ENCODE results near the gene GP9. TPM values are rescaled to one million over a fixed set of nuclear protein-coding genes. Genes with fewer than 3 reads are reported as not detected.

Gene GP9
- total and polyA plus RNA-seq, 9 of the 15 experiments (the other 6 are each of a cell fraction or from before 2014, with no cell fraction given): not detected

- FAIRE-seq (no peak), ATAC-seq (no peak), DNase-seq (ENCODE audit: extremely low read depth in 1 of 4, low spot score in 3 of 4) (no peak)
- in situ Hi-C loops (cut with MboI): loop anchor here (10.0 kb wide), 1 partner anchor 107 kb away; no protein-coding TSS in a partner anchor
- Histone ChIP-seq H3K27ac (ENCODE audit: extremely low read depth, low read depth, low read length) (peak overlapping the region; percentile 22; the same call in 1 of the 3 replicates), H3K4me1 (replicated peaks in 1 of 2; ENCODE audit: control insufficient read depth in 2 of 2, insufficient read depth in 2 of 2, low read length in 2 of 2) (peaks cover 6 to 10% of the 10 kb centered on the region in 2 experiments; a peak in 4 of 5 replicates), H3K9me1 (ENCODE audit: control insufficient read depth, insufficient read depth, low read length) (no peaks in the 10 kb centered on the region), H4K20me1 (replicated peaks; ENCODE audit: control insufficient read depth, insufficient read depth, low read length) (no peaks in the 10 kb centered on the region), H3K4me3 (no peak overlapping the region), H3K4me2 (ENCODE audit: insufficient read depth, low read length) (peak overlapping the region; percentile 60), H2AFZ (ENCODE audit: low read depth, low read length) (peak overlapping the region; percentile 89), H3K79me2 (ENCODE audit: control insufficient read depth, insufficient read depth, low read length) (no peaks in the 10 kb centered on the region), H3K9ac (ENCODE audit: insufficient read depth in 1 of 2, low read depth in 2 of 2, low read length in 2 of 2) (peak overlapping the region in 1 of 2 experiments; percentile 79; a peak in 1 of 4 replicates), H3K27me3 (ENCODE audit: control insufficient read depth in 2 of 2, insufficient read depth in 2 of 2, low read length in 2 of 2) (no peaks in the 10 kb centered on the region), H3K9me3 (replicated peaks; ENCODE audit: control insufficient read depth, insufficient read depth, low read depth, low read length) (no peaks in the 10 kb centered on the region), H3K36me3 (ENCODE audit: control insufficient read depth, insufficient read depth, low read length) (no peaks in the 10 kb centered on the region)
- WGBS (ENCODE audit: insufficient coverage, low coverage, missing lambda C conversion rate): 72% methylated on average over 8 of the region's 8 CpGs
- BruUV-seq (replicated peaks): no TSS peak
- TF ChIP-seq ZNF217 (CRISPR knock-in tag; IDR thresholded peaks at IDR 0.05) (no peak), FOXO4 (CRISPR knock-in tag; IDR thresholded peaks at IDR 0.05) (no peak), IFI16 (CRISPR knock-in tag; IDR thresholded peaks at IDR 0.05) (no peak), NFIC (IDR thresholded peaks at IDR 0.05) (peak; percentile 51), TSHZ1 (CRISPR knock-in tag; IDR thresholded peaks at IDR 0.05) (no peak), ARHGAP35 (IDR thresholded peaks at IDR 0.05; ENCODE audit: partially characterized antibody) (no peak)
- ChIA-PET POLR2A (interaction anchor here (0.6 to 1.0 kb wide), 2 partner anchors 34 to 129 kb away, joined by 3 read pairs; no protein-coding TSS in a partner anchor), CTCF (ENCODE audit: low intra/inter-chr PET ratio) (no interaction called here)
- intact Hi-C loops (cut with micrococcal nuclease): loop anchor here (5.0 to 10.0 kb wide), 2 partner anchors 57 to 109 kb away; no protein-coding TSS in a partner anchor
These were observed 20.9 kb downstream of the GP9 start for GRCh38 chr3:129081503-129081902.
